Measurements from ENCODE around the gene MCCD1. TPM values are rescaled to one million over a fixed set of nuclear protein-coding genes. Genes with fewer than 3 reads are reported as not detected.

The MCCD1 gene
- total and polyA plus RNA-seq, 8 donors, result not detected

- intact Hi-C loops (cut with DNase I), result no loop called here
- ATAC-seq, result no peak
- no peak overlapping the region for H3K4me3 ChIP-seq
- H3K27ac ChIP-seq, result no peak overlapping the region
- WGBS, 2 donors, result 92% methylated on average over 6 of the region's 6 CpGs
- DNase-seq, result no peak
- no peak for FAIRE-seq
- no peak for TF ChIP-seq CTCF (IDR thresholded peaks at IDR 0.05)
- no peaks in the 10 kb centered on the region for H3K9me3 ChIP-seq
- peaks cover 23 to 35% (median 31%) of the 10 kb centered on the region in 3 donors for H3K4me1 ChIP-seq
- no peaks in the 10 kb centered on the region for H3K27me3 ChIP-seq
- H3K36me3 ChIP-seq, result peaks cover 0 to 7% (median 5%) of the 10 kb centered on the region in 3 donors
These were observed 14.9 kb downstream of the MCCD1 start for GRCh38 chr6:31543639-31544038.

DNA sequence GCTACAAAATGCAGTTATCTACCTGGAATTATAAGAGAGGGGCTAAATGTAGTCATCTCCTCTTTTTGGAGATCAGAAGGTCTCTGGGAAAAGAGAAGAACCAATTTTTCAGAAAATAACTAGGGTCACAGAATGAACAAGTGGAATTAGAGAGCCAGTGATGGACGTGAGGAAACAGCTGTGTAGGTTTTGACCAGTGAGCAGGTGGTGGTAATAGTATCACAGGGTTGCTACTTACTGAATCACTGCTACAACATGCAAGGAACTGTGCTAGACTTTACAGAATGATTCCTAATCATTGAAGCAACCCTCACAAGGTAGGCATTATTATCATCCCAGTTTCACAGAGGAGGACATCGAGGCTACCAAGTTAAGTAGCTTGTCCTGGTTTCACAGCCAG lies 15.9 kb downstream of the MCCD1 start:
- no peak for TF ChIP-seq CTCF (IDR thresholded peaks at IDR 0.05)
- 58 to 63% methylated on average over 2 of the region's 2 CpGs for WGBS, 2 donors

DNA sequence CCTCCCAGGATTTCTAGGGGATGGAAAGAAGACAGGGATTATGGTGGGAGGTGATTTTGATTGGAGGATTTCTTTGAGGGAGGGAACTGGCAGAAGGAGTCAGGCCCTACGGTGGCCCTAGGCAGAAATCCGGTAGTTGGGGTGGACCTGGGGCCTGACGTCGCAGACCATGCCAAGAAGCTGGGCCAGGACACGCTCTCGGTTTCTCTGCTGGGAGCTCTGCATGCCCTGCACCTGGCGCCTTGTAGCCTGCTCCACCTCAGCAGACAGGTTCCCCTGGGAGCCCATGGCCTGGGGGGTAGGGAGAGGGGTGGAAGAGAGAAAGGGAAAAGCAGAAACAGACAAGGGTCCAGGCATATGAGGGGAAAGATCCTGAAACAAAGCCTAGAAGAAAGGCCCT lies 16.5 kb downstream of the MCCD1 start:
- FAIRE-seq (no peak), ATAC-seq (no peak), DNase-seq (peak in 1 of 6 donors; percentile 28)
- peaks cover 0 to 4% (median 0%) of the 10 kb centered on the region in 3 donors for H3K36me3 ChIP-seq
- no peaks in the 10 kb centered on the region for H3K9me3 ChIP-seq
- peaks cover 11 to 20% (median 17%) of the 10 kb centered on the region in 3 donors for H3K4me1 ChIP-seq
- H3K4me3 ChIP-seq, result no peak overlapping the region
- no peaks in the 10 kb centered on the region for H3K27me3 ChIP-seq
- TF ChIP-seq CTCF (IDR thresholded peaks at IDR 0.05), result no peak
- intact Hi-C loops (cut with DNase I), result loop anchor here in 2 of 3 donors (5.0 kb wide), 1 partner anchor 52 kb away; no protein-coding TSS in a partner anchor
- no peak overlapping the region for H3K27ac ChIP-seq
- WGBS, 2 donors, result 49 to 72% methylated on average over 7 of the region's 7 CpGs

More for the DNA sequence above, 15.9 kb downstream of the MCCD1 start:
- H3K36me3 ChIP-seq, result peaks cover 0 to 7% (median 3%) of the 10 kb centered on the region in 3 donors
- intact Hi-C loops (cut with DNase I), result loop anchor here in 2 of 3 donors (5.0 kb wide), 1 partner anchor 53 kb away; no protein-coding TSS in a partner anchor
- peaks cover 15 to 26% (median 24%) of the 10 kb centered on the region in 3 donors for H3K4me1 ChIP-seq
- no peak overlapping the region for H3K27ac ChIP-seq
- DNase-seq, result no peak
- no peak for FAIRE-seq
- no peaks in the 10 kb centered on the region for H3K9me3 ChIP-seq
- no peak overlapping the region for H3K4me3 ChIP-seq
- no peak for ATAC-seq
- no peaks in the 10 kb centered on the region for H3K27me3 ChIP-seq

GRCh38 chr6:31546339-31546957 lies 17.7 kb downstream of the MCCD1 start, which contains the start of gene ATP6V1G2:
Gene ATP6V1G2, minus strand, starts transcription at chr6:31546608. Its CDS starts 49 bp downstream, at chr6:31546559.
- intact Hi-C loops (cut with DNase I), result loop anchor here in 2 of 3 donors (5.0 kb wide), 1 partner anchor 51 kb away; no protein-coding TSS in a partner anchor
- peak within 1 kb of the TSS; percentile 28 to 79 (median 45) for H3K27ac ChIP-seq
- peak within 1 kb of the TSS; percentile 13 to 41 (median 36) for H3K4me3 ChIP-seq
- no peaks in the 10 kb centered on the region for H3K27me3 ChIP-seq
- TF ChIP-seq CTCF (IDR thresholded peaks at IDR 0.05), result peak; percentile 76 to 91 (median 84)
- peaks cover 0 to 4% (median 0%) of the 10 kb centered on the region in 3 donors for H3K36me3 ChIP-seq
- H3K9me3 ChIP-seq, result no peaks in the 10 kb centered on the region
- DNase-seq, result peak; percentile 81 to 92 (median 88)
- no peak for FAIRE-seq
- 10 to 12% methylated on average over 11 of the region's 11 CpGs for WGBS, 2 donors
- peaks cover 11 to 17% (median 16%) of the 10 kb centered on the region in 3 donors for H3K4me1 ChIP-seq
- ATAC-seq, result peak; percentile 75 to 87 (median 81)

Data from pancreas (tissue), 10 donors.